ENCODE data around the gene MAPK1IP1L.

- TF ChIP-seq CTCF (IDR thresholded peaks at IDR 0.05; ENCODE audit: low read length): no peak
- no peak for TF ChIP-seq EZH2phosphoT487 (IDR thresholded peaks at IDR 0.05; ENCODE audit: low read length)
Observed at GRCh38 chr14:55053500-55053899, 2.1 kb downstream of the MAPK1IP1L start.

Data from MM.1S (cell line).